ENCODE data around the gene GPR62.

GRCh38 chr3:51978143-51978502 lies 22.9 kb downstream of the GPR62 start:
- TF ChIP-seq TAF1 (IDR thresholded peaks at IDR 0.05; ENCODE audit: borderline replicate concordance, low read depth, low read length) (no peak), POLR2AphosphoS5 (IDR thresholded peaks at IDR 0.05; ENCODE audit: low read depth, low read length) (no peak), POLR2A (IDR thresholded peaks at IDR 0.05; ENCODE audit: low read depth, low read length) (no peak)
